NCI-H2196 (cell line): ENCODE results near the gene LMBRD1.
"Not testable (repeated sequence)": the region's sequence is repeated elsewhere in the genome, so short reads cannot be mapped to it uniquely, and the experiment has no call there.

Experiments
- DNase-seq: peaks from one replicate; lab custom pipeline; 2025; ENCODE audit not compliant: unreplicated experiment; lab: John Stamatoyannopoulos, UW

The LMBRD1 gene

DNA sequence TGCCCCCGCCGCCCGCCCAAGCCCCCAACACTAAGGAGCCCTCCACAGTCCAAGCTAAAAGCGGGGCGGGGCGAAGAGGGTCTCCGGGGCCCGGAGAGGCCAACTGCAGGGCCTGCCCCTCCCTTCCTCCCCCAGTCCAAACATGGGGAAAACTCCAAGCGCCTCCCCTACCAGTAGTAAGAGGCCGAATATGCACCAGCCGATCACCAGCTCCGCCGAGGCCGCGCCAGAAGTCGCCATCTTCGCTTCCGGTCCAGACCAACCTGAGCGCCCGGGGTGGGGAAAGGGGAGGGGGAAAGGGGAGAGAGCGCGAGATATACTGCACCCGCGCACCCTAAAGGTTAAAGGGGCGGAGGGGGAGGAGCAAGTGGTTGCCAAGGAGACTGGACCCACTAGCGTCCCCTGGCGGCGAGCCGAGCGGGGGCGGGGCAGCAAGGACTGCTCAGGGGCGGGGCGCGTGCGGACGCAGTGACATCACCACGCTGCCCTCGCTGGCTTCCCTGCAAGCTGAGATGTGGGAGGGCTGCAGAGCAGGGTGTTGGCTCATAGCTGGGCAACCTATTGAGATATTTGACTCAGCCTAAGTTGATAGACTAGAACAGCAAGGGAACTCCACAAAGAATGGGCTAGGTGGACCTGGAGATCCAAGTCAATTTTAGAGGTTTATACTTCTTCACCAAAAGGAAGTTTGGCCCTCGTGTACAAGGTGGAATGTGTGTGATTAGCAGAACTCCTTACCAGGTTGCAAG, at the start of gene LMBRD1:
LMBRD1 (minus strand) TSS at position 369 of the 749 bp plus-strand sequence; CDS start at position 240, 129 bp downstream.
- peak; percentile 96 for DNase-seq

DNA sequence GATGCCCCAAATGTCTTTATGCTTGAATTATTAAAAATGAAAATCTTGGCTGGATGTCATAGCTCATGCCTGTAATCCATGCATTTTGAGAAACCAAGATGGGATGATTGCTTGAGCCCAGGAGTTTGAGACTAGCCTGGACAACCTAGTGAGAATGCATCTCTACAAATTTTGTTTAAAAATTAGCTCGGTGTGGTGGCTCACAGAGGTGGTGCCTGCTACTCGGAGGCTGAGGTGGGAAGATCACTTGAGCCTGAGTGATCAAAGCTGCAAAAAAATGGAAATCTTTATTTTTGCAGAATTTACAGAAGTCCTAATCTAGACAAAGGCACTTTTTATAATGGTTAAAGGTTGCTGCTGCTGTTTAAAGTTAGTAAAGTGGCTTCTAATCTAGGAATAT, 49.5 kb upstream of the LMBRD1 start:
- no peak for DNase-seq

DNA sequence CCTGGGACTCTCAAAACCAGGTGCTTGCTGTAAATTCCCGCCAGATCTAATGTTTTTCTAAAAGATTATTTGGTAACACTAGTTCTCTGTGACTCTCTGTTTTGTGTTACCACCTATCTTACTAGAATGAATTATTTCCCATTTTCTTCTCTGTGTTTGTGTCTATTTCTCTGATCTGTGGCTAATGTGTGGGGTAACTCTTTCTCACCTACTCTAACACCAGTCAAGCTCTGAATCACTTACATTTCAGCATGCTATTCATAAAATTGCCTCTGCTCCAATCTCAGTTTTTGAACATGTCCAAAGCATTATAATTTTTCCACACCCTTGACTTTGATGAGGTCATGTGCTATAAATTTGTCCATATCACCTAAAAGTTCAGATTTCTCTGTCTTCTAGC, 46.4 kb upstream of the LMBRD1 start:
- no peak for DNase-seq

DNA sequence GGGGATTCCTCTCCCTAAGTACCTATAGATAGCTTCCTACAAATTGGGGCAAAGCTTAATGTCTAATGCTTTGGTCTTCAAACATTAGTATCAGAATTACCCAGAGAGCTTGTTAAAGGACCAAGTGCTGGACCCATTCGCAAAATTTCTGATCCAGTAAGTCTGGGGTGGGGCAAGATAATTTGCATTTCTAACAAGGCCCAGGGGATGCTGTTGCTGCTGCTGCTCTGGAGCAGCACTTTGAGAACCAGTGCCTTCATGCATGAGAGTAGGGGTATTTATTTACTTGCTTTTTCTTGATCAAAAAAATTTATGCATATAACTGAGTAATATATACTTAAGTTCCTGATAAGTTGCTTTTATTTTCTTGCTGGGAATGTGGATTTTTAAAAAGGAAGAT, 45.1 kb upstream of the LMBRD1 start:
- no peak for DNase-seq

DNA sequence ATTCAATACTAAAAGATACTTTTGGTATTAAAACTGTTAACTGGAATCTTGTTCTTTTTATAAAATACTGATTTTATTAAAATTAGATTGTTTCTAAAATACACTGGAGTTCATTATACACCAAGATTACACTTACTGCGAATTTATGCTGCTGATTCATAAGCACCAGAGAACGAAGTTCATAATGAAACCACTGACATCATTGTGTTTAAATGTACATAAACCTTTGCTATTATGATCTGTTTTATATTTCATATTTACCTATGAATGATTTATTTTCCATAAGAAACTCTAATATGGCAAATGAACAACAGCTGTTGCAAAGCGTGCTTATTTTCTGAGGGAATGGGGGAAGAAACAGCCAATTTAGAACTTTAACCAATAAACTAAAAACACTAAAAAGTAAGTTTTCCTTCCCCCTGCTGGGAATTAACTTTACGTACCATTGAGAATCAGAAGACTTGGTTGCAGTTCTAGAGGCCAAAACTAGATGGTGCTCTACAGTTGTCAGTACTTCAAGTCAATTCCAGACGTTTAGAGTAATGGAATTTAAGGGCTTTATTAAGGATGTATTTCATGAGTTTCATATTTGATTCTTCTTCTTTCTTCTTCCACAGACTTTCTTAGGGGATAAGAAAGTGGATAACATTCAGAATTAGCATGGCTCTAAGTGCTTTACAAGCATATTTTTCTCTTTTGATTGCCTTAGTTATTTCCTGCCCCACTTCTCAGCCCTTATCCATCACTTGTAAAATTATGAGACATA, 38.8 kb upstream of the LMBRD1 start:
- peak; percentile 26 for DNase-seq

DNA sequence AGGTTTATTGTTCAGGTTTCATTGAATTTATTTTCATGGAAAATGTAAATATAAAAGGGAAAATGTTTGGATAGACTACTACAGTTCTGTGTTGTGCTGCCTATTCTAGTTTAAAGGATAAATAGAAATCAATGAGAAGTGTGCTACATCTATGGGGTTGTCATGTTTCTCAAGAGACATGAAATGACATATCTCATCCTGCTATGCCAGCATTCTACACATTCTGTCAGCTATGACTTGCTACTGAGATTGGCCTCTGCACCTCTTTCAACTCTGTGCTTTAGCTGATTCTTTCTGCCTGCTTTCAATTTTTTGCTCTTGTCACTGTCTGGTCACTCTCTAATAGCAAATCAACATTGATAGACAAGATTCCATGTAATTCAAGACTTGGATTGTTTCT, 35.7 kb upstream of the LMBRD1 start:
- no peak for DNase-seq

GRCh38 chr6:69827276-69827893, 30.6 kb upstream of the LMBRD1 start:
- DNase-seq = no peak

DNA sequence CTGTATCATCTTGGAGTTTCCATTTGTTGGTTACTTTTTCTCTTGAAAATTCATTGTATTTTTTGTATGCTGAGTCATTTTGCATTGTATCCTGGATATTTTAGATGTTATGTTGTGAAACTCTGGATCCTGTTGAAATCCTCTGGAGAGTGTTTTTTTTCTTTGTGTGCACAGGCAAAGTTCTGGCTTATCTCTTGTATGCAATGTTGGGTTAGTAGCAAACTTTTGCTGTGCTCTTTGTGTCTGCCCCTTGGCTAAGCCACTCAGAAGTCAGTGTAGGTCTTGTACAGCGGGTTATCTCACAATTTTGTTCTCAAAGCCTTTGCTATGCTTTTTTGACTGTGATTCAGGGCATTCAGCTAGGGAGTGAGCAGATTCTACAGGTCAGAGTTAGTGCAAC, 29.1 kb upstream of the LMBRD1 start:
- no peak for DNase-seq

DNA sequence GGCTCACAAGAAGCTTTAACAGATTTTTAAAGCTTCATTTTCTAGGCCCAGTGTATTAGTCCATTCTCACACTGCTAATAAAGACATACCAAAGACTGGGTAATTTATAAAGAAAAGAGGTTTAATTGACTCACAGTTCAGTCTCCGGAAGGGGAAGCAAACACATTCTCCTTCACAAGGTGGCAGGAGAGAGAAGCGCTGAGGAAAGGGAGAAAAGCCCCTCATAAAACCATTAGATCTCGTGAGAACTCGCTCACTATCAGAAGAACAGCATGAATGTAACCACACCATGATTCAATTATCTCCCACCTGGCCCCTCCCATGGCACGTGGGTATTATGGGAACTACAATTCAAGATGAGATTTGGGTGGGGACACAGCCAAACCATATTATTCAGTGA, 27.5 kb upstream of the LMBRD1 start:
- not testable (repeated sequence) for DNase-seq

GRCh38 chr6:69820438-69820837, 23.6 kb upstream of the LMBRD1 start:
- no peak for DNase-seq

- no peak for DNase-seq
These were observed 23.2 kb upstream of the LMBRD1 start for GRCh38 chr6:69820018-69820417.

GRCh38 chr6:69819138-69819537, 22.3 kb upstream of the LMBRD1 start:
- no peak for DNase-seq

GRCh38 chr6:69818223-69818930, 21.6 kb upstream of the LMBRD1 start:
- DNase-seq = no peak

- no peak for DNase-seq
These were observed 20.5 kb upstream of the LMBRD1 start for GRCh38 chr6:69817358-69817757.

DNA sequence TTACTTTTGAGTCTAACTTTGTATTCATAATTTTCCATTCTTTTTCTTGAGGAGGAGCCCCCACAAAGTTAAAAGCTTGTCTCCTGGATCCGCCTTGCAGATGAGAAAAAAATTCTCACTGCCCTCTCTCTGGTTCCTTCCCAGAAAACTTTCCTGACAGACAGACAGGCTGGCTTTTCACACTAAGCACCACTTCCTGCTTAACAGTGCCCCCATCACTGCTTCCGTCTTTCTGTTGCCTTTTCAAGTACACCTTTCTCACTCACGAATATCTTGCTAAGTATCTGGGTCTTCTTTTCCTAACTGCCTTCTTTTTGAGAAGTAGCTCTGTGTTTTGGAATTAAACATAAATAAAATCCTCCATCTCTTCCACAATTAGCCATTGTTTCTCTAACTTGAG, 19.8 kb upstream of the LMBRD1 start:
- no peak for DNase-seq

- DNase-seq = no peak
These were observed 19.2 kb upstream of the LMBRD1 start for GRCh38 chr6:69816026-69816425.

DNA sequence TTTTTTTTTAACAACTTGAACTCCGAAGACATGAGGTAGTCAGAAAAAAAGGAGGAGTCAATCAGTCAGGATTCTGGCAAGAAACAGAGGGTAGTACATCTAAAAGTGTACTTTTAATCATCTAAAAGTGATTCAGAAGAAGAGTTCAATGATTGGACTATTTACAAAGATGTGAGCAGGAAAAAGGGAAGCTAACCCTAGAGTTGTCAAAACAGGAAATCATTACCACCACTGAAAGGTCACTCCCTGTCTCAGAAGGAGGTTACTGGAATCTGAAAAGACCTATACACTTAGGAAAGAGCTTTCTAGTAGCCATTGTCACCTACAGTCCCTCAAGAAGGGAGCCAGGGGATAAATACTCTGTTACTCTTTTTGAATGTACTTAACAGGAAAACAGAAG, 16.7 kb upstream of the LMBRD1 start:
- no peak for DNase-seq

GRCh38 chr6:69812746-69813427, 16.1 kb upstream of the LMBRD1 start:
- no peak for DNase-seq

GRCh38 chr6:69802995-69803394, 6.2 kb upstream of the LMBRD1 start:
- no peak for DNase-seq

DNA sequence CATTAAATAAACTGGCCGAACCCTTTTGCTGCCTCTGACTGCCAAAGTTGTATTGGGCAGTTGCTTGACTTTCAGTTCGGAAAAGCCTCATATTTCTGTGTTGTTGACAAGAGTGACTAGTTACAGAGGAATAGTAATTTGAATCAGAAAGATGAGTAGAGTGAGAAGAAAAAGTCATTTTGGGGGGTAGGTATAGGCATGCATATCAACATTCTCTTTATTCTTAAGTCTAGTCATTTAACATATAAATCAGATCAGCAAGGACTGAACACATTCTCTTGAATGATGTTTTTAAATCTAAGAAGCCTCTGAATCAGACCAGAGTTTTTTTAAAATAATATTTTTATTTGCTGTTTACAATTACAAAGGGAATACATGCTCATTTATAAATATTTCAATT, 4.9 kb upstream of the LMBRD1 start:
- DNase-seq = no peak

DNA sequence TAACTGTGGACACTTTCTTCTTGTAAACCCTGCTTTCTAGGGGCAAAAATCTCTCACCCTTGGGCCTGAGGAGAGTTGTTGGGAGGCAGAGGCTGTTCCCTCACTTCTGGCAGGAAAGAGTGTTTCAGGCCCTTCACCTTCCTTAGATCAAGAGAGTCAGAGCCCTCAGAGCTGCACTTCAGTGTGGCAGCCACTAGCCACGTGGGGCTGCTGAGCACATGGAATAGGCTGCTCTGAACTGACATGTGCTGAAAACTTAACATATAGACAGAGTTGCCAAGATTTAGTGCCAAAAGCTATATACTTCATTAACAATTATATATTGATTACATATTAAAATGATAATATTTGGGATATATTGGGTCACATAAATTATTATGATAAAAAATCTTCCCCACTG, 4.4 kb upstream of the LMBRD1 start:
- no peak for DNase-seq
